HL-60/S4 (cell line): ENCODE results near the gene RNF11.
"Not testable (repeated sequence)": the region's sequence is repeated elsewhere in the genome, so short reads cannot be mapped to it uniquely, and the experiment has no call there.

Source experiments
- in situ Hi-C: fragments of 300-500 bp; cut with MboI; formaldehyde crosslinking; loops from 2 replicates; pipeline ENCODE4 v1.14.3; 2022; ENCODE audit warnings: low sequenced_read_pairs

The RNF11 gene

DNA sequence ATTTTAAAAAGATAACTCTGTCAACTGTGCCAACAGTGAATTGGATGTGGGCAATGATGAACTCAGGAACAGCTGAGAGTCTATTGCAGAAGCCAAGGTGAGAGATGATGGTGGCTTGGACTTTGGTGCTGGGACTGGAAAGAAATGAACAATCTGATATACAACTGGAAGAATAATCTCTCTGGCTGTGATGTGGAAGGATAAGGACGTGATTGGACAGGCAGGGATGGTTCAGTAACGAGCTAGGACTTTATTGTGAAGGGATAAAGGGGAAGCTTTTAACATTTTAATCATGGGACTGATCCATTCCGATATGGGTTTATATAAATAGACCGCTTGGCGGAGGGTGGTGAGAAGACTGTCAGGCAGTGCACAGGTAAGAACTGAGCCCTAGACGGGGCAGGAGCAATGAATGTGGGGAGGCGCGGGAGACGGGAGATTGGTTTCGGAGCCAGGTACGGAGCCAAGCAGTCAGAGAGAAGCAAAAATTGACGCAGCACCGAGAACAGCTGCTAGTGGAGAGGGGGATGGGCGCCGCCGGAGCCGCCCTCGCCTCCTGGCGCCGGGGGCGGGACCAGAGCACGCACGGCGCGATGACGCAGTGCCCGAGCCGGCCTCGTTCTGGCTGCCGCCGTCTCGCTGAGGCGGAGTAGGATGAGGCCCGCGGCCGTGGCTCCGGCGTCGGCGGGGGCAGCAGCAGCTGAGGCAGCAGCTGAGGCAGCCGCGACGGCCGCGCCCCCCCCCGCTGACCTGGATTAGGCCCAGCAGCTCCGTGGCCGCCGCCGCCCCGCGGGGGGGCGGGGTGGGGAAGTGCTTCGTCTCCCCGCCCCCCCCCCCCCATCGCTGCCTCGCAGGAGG is at the start of gene RNF11:
TSS of gene RNF11 (plus strand) at position 601 of the 858 bp plus-strand sequence. CDS start 484 bp downstream, outside the sequence.
- in situ Hi-C loops: no loop called here

- in situ Hi-C loops: loop anchor here (25.0 kb wide), 2 partner anchors 301 to 826 kb away; no protein-coding TSS in a partner anchor
Measured at GRCh38 chr1:51188230-51188629, 47.8 kb upstream of the RNF11 start.

DNA sequence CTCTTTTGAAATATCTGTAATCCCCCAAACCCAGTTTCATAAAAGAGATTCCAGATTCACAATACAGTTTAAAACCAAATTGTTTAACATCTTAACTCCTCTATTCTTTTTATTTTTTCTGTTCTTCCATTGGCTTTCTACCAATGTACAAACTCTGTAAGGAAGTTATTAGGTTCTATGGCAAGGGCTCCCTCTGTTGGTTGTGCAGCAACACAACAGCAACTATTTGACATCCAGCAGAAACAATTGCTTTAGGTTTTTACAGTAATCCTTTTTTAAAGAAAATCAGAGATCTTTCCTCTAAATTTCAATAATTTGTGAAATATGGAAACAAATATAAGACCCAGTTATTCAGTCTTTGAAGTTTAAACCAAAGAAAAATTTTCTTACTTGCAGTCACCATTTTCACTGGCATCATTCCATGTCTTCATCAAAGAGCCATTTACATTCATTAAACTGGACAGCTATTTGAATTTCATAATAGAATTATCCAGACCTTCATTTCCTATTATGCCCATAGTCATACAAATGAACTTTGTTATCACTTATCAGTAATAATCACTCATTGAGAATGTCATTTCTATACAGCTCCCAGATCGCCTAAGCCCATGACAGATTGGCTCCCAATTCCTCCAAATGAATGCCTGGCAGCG is 46.5 kb upstream of the RNF11 start:
- in situ Hi-C loops: loop anchor here (10.0 to 25.0 kb wide), 3 partner anchors 302 to 827 kb away; no protein-coding TSS in a partner anchor

GRCh38 chr1:51190961-51191360 is 45.1 kb upstream of the RNF11 start:
- in situ Hi-C loops: loop anchor here (10.0 to 25.0 kb wide), 3 partner anchors 304 to 829 kb away; no protein-coding TSS in a partner anchor

- in situ Hi-C loops: loop anchor here (10.0 to 25.0 kb wide), 3 partner anchors 305 to 830 kb away; no protein-coding TSS in a partner anchor
Measured at GRCh38 chr1:51192213-51192843, 43.7 kb upstream of the RNF11 start.

DNA sequence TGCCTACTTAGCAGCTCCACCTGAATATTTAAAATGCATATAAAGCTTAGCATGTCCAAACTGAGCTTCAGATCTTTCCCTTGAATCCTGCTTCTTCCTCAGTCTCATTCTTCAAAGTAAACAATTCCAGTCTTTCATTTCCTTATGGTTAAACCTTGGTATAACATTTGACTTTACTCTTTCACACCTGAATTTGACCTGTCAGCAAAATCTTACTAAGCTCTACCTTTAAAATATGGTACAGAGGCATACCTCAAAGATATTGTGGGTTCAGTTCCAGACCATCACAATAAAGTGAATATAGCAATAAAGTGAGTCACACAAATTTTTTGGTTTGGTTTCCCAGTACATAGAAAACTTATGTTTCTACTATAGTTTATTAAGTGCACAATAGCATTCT is 42.5 kb upstream of the RNF11 start:
- in situ Hi-C loops: loop anchor here (10.0 to 25.0 kb wide), 3 partner anchors 306 to 831 kb away; no protein-coding TSS in a partner anchor

DNA sequence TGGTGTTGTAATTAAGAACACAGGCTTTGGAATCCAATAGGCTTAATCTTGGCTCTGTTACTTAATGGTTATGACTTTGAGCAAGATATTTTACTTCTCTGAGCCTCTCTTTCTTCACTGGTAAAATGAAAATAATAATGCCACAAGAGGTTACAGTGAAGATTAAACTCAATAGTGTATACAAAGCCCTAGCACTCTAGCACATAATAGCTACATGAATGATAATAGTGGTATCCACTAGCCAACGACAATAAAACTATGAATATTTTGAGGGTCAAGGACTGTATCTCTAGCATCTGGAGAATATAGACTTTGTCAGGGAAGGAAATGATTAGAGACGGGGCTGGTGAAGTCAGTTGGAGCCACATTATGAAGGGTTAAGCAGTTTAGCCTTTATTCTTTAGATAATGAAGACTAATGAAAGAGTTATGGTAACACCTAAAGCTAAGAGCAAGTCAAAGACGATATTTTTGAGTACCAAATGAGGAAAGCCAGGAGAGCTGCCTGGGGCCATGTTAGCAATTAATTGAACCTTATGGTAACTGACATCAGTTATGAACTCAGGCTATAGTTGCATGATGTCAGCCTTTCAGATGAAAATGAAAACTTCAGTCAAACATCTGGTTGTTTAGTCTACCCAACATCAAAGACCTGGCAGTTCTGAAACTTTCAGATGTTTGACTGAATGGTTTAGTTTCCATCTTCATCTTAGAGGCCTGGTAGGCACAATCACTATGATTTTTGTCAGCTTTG is 32.8 kb upstream of the RNF11 start:
- in situ Hi-C loops: no loop called here

GRCh38 chr1:51203874-51204245 is 32.2 kb upstream of the RNF11 start:
- in situ Hi-C loops: no loop called here

GRCh38 chr1:51210055-51210454 is 26.0 kb upstream of the RNF11 start:
- in situ Hi-C loops: no loop called here

DNA sequence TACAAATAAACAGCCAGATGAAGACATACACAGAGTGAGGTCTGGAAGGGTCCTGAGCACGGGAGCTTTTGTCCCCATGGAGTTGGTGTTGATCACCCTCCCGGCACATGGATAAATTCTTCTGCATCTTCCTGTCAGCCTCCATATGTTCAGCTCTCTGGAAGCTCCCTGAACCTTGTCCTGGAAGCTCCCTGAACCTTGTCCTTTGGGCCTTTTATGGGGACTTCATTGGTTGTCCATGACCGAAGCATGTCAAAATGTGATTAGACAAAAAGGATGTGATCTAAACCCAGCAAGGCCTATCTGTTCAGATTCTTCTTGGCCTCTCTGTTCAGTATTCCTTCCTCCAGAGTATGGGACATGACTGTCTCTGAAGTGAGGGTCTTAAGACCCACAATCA is 25.4 kb upstream of the RNF11 start:
- in situ Hi-C loops: no loop called here

DNA sequence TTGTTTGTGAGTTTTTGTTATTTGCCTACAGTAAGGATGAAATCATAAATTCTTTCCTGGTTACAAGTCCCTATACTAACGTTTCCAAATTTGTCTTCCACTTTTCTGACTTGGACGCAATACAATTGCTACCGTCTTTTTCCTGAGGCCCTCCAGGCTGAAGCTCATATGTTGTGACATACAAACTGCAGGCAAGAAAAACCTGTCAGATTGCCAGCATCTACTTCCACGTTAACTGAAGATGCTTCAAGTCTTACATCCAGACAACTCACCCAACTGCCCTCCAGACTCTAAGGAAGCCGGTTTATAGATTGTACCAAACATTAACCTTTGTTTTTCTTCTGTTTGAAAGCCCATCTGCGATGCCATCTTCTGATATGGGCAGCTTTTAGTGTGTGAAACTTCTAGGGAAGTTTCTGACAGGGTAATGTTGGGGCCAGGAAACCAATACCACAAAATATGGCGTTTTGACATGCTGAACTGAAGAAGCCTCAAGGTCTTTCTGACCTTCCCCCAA is 21.4 kb upstream of the RNF11 start:
- in situ Hi-C loops: no loop called here

GRCh38 chr1:51215169-51215568 is 20.9 kb upstream of the RNF11 start:
- in situ Hi-C loops: no loop called here

GRCh38 chr1:51216631-51217030 is 19.4 kb upstream of the RNF11 start:
- in situ Hi-C loops: no loop called here

- in situ Hi-C loops: no loop called here
Measured at GRCh38 chr1:51217101-51217500, 19.0 kb upstream of the RNF11 start.

- in situ Hi-C loops: no loop called here
Measured at GRCh38 chr1:51218570-51218969, 17.5 kb upstream of the RNF11 start.

DNA sequence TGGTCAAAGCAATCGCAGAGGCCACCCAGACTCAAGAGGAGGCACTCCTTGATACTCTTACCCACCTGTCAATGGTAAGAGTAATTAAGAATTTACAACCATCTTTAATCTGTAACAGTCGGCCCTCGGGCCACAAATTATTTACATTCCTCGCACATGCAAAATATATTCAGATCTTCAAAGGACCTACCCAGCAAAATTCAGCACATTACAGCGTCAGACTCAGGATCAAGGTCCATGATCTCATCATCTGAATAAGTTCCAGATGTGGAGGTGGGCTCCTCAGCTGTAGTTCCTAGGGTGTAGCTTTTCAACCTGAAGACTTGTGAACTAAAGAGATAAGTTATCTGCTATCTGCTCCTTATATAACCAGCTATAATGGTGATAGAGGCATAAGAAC is 17.1 kb upstream of the RNF11 start:
- in situ Hi-C loops: no loop called here

DNA sequence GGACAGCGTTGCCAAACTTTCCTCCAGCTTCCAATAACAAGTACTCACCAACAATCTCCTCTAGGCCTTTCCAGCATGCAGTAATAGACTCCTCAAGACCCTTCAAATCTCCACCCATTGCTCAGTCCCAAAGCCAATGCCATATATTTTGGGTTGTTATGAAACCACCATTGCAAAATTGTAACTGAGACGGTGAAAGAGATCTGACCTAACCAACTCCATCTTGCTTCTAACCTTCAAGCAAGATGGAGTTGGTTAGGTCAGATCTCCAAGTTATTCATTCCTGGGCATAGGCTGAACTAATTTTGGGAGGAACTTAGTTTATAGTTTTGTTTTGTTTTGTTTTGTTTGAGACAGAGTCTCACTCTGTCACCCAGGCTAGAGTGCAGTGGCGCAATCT is 14.5 kb upstream of the RNF11 start:
- in situ Hi-C loops: not testable (repeated sequence)

GRCh38 chr1:51222136-51222787 is 13.8 kb upstream of the RNF11 start:
- in situ Hi-C loops: no loop called here

- in situ Hi-C loops: no loop called here
Measured at GRCh38 chr1:51222809-51223208, 13.3 kb upstream of the RNF11 start.

DNA sequence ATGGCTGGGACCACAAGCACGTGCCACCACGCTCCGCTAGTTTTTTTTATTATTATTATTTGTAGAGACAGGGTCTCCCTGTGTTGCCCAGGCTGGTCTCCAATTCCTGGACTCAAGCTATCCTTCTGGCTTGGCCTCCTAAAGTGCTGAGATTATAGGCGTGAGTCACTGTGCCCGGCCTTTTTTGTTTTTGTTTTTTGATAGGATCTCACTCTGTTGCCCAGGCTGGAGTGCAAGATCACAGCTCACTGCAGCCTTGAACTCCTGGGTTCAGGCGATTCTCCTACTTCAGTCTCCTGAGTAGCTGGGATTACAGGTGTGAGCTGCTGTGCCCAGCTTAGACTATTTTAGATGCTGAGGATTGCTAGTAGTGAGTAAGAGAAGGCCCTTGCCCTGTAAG is 11.8 kb upstream of the RNF11 start:
- in situ Hi-C loops: no loop called here
